ENCODE results near the gene FILIP1L. TPM values are rescaled to one million over a fixed set of nuclear protein-coding genes. Genes with fewer than 3 reads are reported as not detected.

The FILIP1L gene
- total and polyA plus RNA-seq, 2 of the 13 experiments (the other 11 are each of a cell fraction or from before 2014, with no cell fraction given): 8.1 to 187 TPM

DNA sequence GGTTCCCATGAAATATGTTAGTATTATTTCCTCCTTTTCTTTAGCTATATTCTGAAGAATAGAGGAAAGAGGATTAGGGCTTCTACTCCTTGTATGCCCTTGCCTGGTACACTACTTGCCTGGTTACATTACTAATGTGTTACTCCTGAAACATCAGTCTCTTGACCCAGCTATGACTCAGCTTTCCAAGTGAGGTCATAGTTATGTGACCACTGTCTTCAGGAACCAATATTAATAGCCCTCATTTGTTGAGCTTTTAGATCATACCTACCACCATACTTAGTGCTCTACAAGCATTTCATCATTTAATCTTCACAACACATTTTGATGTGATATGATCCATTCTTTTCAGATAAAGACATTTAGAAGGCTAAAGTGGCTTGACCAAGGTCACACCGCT, 236.3 kb downstream of the FILIP1L start (continued):
- TF ChIP-seq FOSL2 (CRISPR knock-in tag; IDR thresholded peaks at IDR 0.05): peak; percentile 85
- TF ChIP-seq, protein P1, sequence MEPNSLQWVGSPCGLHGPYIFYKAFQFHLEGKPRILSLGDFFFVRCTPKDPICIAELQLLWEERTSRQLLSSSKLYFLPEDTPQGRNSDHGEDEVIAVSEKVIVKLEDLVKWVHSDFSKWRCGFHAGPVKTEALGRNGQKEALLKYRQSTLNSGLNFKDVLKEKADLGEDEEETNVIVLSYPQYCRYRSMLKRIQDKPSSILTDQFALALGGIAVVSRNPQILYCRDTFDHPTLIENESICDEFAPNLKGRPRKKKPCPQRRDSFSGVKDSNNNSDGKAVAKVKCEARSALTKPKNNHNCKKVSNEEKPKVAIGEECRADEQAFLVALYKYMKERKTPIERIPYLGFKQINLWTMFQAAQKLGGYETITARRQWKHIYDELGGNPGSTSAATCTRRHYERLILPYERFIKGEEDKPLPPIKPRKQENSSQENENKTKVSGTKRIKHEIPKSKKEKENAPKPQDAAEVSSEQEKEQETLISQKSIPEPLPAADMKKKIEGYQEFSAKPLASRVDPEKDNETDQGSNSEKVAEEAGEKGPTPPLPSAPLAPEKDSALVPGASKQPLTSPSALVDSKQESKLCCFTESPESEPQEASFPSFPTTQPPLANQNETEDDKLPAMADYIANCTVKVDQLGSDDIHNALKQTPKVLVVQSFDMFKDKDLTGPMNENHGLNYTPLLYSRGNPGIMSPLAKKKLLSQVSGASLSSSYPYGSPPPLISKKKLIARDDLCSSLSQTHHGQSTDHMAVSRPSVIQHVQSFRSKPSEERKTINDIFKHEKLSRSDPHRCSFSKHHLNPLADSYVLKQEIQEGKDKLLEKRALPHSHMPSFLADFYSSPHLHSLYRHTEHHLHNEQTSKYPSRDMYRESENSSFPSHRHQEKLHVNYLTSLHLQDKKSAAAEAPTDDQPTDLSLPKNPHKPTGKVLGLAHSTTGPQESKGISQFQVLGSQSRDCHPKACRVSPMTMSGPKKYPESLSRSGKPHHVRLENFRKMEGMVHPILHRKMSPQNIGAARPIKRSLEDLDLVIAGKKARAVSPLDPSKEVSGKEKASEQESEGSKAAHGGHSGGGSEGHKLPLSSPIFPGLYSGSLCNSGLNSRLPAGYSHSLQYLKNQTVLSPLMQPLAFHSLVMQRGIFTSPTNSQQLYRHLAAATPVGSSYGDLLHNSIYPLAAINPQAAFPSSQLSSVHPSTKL (CRISPR knock-in tag; IDR thresholded peaks at IDR 0.05): peak; percentile 26; the same call in 1 of the 2 replicates
- TF ChIP-seq DMAP1 (CRISPR knock-in tag; IDR thresholded peaks at IDR 0.05): no peak
- TF ChIP-seq SP140L (CRISPR knock-in tag; IDR thresholded peaks at IDR 0.05; ENCODE audit: borderline replicate concordance): no peak
- TF ChIP-seq TRIM24 (CRISPR knock-in tag; IDR thresholded peaks at IDR 0.05): no peak
- TF ChIP-seq, protein P2, sequence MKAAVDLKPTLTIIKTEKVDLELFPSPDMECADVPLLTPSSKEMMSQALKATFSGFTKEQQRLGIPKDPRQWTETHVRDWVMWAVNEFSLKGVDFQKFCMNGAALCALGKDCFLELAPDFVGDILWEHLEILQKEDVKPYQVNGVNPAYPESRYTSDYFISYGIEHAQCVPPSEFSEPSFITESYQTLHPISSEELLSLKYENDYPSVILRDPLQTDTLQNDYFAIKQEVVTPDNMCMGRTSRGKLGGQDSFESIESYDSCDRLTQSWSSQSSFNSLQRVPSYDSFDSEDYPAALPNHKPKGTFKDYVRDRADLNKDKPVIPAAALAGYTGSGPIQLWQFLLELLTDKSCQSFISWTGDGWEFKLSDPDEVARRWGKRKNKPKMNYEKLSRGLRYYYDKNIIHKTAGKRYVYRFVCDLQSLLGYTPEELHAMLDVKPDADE (CRISPR knock-in tag; IDR thresholded peaks at IDR 0.05): no peak
- TF ChIP-seq ZBTB7B (CRISPR knock-in tag; IDR thresholded peaks at IDR 0.05): no peak
- TF ChIP-seq, protein P3, sequence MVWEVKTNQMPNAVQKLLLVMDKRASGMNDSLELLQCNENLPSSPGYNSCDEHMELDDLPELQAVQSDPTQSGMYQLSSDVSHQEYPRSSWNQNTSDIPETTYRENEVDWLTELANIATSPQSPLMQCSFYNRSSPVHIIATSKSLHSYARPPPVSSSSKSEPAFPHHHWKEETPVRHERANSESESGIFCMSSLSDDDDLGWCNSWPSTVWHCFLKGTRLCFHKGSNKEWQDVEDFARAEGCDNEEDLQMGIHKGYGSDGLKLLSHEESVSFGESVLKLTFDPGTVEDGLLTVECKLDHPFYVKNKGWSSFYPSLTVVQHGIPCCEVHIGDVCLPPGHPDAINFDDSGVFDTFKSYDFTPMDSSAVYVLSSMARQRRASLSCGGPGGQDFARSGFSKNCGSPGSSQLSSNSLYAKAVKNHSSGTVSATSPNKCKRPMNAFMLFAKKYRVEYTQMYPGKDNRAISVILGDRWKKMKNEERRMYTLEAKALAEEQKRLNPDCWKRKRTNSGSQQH (CRISPR knock-in tag; IDR thresholded peaks at IDR 0.05; ENCODE audit: low read depth): no peak
- no peak for TF ChIP-seq MXI1 (IDR thresholded peaks at IDR 0.05; ENCODE audit: borderline replicate concordance, low read depth, low read length)
- no peak for TF ChIP-seq POLR2A (IDR thresholded peaks at IDR 0.05; ENCODE audit: insufficient read depth in 1 of 2, low read depth in 2 of 2, low read length in 2 of 2)
- TF ChIP-seq AHR (CRISPR knock-in tag; IDR thresholded peaks at IDR 0.05): no peak
- TF ChIP-seq SYNCRIP (IDR thresholded peaks at IDR 0.05; ENCODE audit: insufficient read depth, low read depth, low read length): no peak
- no peak for TF ChIP-seq HMG20B (CRISPR knock-in tag; conservative IDR thresholded peaks at IDR 0.05)
- TF ChIP-seq, protein P4, sequence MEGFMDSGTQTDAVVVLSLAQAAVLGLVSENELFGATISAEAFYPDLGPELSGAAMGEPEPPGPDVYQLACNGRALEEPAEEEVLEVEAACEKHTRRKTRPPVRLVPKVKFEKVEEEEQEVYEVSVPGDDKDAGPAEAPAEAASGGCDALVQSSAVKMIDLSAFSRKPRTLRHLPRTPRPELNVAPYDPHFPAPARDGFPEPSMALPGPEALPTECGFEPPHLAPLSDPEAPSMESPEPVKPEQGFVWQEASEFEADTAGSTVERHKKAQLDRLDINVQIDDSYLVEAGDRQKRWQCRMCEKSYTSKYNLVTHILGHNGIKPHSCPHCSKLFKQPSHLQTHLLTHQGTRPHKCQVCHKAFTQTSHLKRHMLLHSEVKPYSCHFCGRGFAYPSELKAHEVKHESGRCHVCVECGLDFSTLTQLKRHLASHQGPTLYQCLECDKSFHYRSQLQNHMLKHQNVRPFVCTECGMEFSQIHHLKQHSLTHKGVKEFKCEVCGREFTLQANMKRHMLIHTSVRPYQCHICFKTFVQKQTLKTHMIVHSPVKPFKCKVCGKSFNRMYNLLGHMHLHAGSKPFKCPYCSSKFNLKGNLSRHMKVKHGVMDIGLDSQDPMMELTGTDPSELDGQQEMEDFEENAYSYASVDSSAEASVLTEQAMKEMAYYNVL (CRISPR knock-in tag; IDR thresholded peaks at IDR 0.05; ENCODE audit: borderline replicate concordance): no peak
- peak; percentile 36; the same call in 1 of the 2 replicates for TF ChIP-seq SAP130 (CRISPR knock-in tag; IDR thresholded peaks at IDR 0.05; ENCODE audit: low read depth)
- TF ChIP-seq, protein P5, sequence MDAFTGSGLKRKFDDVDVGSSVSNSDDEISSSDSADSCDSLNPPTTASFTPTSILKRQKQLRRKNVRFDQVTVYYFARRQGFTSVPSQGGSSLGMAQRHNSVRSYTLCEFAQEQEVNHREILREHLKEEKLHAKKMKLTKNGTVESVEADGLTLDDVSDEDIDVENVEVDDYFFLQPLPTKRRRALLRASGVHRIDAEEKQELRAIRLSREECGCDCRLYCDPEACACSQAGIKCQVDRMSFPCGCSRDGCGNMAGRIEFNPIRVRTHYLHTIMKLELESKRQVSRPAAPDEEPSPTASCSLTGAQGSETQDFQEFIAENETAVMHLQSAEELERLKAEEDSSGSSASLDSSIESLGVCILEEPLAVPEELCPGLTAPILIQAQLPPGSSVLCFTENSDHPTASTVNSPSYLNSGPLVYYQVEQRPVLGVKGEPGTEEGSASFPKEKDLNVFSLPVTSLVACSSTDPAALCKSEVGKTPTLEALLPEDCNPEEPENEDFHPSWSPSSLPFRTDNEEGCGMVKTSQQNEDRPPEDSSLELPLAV (CRISPR knock-in tag; conservative IDR thresholded peaks at IDR 0.05; ENCODE audit: low read depth): no peak
- no peak for TF ChIP-seq ZFP82 (CRISPR knock-in tag; IDR thresholded peaks at IDR 0.05; ENCODE audit: borderline replicate concordance)
- no peak for TF ChIP-seq NFE2 (CRISPR knock-in tag; IDR thresholded peaks at IDR 0.05)
- TF ChIP-seq ZNF367 (CRISPR knock-in tag; IDR thresholded peaks at IDR 0.05; ENCODE audit: borderline replicate concordance): no peak
- TF ChIP-seq RCOR2 (CRISPR knock-in tag; IDR thresholded peaks at IDR 0.05): no peak
- TF ChIP-seq, protein P6, sequence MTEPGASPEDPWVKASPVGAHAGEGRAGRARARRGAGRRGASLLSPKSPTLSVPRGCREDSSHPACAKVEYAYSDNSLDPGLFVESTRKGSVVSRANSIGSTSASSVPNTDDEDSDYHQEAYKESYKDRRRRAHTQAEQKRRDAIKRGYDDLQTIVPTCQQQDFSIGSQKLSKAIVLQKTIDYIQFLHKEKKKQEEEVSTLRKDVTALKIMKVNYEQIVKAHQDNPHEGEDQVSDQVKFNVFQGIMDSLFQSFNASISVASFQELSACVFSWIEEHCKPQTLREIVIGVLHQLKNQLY (CRISPR knock-in tag; IDR thresholded peaks at IDR 0.05): no peak
- TF ChIP-seq FLYWCH1 (CRISPR knock-in tag; IDR thresholded peaks at IDR 0.05): no peak

Data from HepG2 (cell line).